ENCODE results near the gene NSMF. TPM values are rescaled to one million over a fixed set of nuclear protein-coding genes. Genes with fewer than 3 reads are reported as not detected.

Gene NSMF
- total RNA-seq, 2 experiments from 2014 or later: 104 to 109 TPM

DNA sequence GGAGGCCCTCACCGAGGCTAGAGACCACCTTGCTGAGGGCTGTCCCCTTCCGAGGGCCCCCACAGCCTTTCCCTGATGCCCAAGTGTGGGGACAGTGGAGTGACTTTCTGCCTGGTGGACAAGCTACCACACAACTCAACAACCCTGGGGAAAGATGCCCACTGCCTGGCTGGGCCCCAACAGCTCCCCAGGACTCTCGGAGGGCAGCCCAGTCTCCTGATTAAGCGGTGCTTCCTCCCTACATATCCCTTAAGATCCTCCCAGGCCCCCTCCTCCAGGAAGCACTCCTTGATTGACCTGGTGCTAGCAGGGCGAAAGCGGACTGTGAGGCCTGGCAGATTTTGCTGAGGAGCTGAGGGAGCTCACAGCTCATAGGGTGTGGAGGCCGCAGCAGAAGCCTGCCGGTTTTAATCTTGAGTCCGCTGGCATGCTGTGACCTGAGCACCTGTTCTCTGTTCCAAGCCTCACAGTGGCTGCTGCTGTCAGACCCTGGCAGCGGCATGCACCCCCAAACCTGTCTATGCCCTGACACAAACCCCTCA, 2.2 kb downstream of the NSMF start:
- peaks cover 20% of the 10 kb centered on the region for H3K36me3 Mint-ChIP-seq (ENCODE audit: low read depth)
- ChIA-PET CTCF (no interaction called here), POLR2A (no interaction called here)

DNA sequence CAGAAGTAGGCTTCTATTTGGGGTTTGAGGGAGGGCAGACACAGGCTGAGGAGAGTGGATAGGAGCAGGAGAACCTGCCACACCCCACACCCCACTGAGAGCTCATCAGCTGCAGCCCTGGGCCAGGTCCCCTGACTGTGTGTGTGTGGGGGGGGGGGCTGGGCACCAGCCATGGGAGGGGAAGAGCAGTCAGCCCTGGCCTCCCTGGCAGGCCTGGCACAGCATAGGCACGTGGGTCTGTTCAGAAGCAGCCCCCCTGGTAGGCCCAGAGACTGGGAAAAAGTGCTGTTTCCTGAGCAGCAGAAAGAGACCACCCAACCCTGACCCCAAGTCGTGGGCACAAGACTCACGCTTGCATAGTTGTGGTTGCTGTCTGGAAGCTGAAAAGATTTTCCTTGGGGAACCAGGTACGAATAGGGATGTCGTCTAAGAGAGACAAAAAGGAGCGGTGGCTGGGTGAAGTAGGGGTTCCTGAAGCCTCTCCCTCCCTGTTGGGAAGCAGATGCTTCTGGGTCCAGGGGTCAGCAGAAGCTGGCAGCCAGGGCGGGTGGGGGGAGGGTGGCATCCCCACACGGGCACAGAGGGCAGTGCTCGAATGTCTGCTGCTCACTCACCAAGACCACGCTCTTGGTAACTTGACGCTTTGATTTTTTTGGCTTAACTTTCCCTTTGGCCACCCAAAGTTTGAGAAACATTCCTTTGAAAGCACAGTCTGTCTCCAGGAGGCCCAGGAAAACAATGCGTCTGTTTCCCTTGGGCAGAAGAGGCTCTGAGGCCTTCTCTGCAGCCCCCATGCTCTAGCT, 2.9 kb downstream of the NSMF start:
- TF ChIP-seq, protein P1, sequence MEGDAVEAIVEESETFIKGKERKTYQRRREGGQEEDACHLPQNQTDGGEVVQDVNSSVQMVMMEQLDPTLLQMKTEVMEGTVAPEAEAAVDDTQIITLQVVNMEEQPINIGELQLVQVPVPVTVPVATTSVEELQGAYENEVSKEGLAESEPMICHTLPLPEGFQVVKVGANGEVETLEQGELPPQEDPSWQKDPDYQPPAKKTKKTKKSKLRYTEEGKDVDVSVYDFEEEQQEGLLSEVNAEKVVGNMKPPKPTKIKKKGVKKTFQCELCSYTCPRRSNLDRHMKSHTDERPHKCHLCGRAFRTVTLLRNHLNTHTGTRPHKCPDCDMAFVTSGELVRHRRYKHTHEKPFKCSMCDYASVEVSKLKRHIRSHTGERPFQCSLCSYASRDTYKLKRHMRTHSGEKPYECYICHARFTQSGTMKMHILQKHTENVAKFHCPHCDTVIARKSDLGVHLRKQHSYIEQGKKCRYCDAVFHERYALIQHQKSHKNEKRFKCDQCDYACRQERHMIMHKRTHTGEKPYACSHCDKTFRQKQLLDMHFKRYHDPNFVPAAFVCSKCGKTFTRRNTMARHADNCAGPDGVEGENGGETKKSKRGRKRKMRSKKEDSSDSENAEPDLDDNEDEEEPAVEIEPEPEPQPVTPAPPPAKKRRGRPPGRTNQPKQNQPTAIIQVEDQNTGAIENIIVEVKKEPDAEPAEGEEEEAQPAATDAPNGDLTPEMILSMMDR (IDR thresholded peaks at IDR 0.05): no peak
- POLR2A ChIA-PET: no interaction called here
- H3K27me3 Mint-ChIP-seq: no peaks in the 10 kb centered on the region

More for the DNA sequence above, 2.2 kb downstream of the NSMF start:
- TF ChIP-seq, protein P1 (IDR thresholded peaks at IDR 0.05): no peak
- H3K27me3 Mint-ChIP-seq: no peaks in the 10 kb centered on the region
- Histone ChIP-seq H3K4me1 (ENCODE audit: insufficient read depth, low read length) (peaks cover 92% of the 10 kb centered on the region), H3K9me3 (ENCODE audit: control insufficient read depth in 1 of 2, insufficient read depth in 1 of 2, low read length in 2 of 2) (peaks cover 0 to 6% of the 10 kb centered on the region in 2 experiments), H3K4me3 (ENCODE audit: low read length) (no peak overlapping the region), H3K27me3 (ENCODE audit: control insufficient read depth in 1 of 2, insufficient read depth in 2 of 2, low read length in 2 of 2) (no peaks in the 10 kb centered on the region), H3K27ac (ENCODE audit: low read depth in 1 of 2, low read length in 2 of 2) (no peak overlapping the region), H3K36me3 (ENCODE audit: insufficient read depth, low read length) (peaks cover 17% of the 10 kb centered on the region)
- peaks cover 50% of the 10 kb centered on the region for H3K4me1 Mint-ChIP-seq (ENCODE audit: low read depth)
- no peaks in the 10 kb centered on the region for H3K9me3 Mint-ChIP-seq
- intact Hi-C loops (cut with DNase I, micrococcal nuclease): loop anchor here in 1 of 2 experiments (5.0 to 10.0 kb wide), 2 partner anchors 150 to 662 kb away; partner anchors contain the start of genes ARRDC1, CCDC183 and TMEM141
- H3K27ac Mint-ChIP-seq: no peak overlapping the region
- ATAC-seq (ENCODE audit: poor library complexity): no peak
- peak overlapping the region; percentile 54 for H3K4me3 Mint-ChIP-seq
- DNase-seq: peak in 1 of 14 experiments; percentile 44

DNA sequence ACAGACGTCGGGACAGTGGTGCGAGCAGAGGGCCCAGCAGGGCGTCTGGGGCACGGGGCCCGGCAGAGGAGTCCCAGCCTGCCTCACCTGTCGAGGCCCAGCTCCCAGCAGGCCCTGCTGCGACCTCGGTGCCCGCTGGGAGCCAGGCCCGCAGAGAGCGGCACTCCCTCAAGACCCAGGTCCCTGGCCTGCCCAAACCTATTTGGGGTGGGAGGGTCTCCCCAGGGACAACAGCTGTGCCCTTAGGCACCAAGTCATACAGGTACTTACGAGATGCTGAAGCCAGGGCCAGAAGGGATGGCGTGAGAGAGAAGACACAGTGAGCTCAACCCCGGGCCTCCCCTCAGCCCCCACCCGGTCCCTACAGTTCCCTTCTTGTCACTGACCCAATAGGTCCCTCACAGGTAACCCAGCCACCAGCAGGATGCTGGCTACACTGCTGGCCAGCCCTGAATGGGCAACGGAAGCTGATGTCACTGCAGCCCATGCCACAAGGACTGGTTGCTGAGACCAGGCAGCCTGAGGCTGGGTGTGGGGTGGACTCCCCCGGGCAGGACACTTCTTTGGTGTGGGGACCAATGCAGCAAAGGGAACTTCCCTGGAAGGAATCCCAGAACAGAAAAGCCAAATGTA, 3.7 kb downstream of the NSMF start:
- H3K4me1 Mint-ChIP-seq (ENCODE audit: low read depth): peaks cover 40% of the 10 kb centered on the region
- H3K4me1 ChIP-seq (ENCODE audit: insufficient read depth, low read length): peaks cover 89% of the 10 kb centered on the region
- no peak overlapping the region for H3K4me3 ChIP-seq (ENCODE audit: low read length)
- H3K27me3 ChIP-seq (ENCODE audit: control insufficient read depth in 1 of 2, insufficient read depth in 2 of 2, low read length in 2 of 2): no peaks in the 10 kb centered on the region
- H3K27ac Mint-ChIP-seq: peak overlapping the region; percentile 65
- peaks cover 0 to 6% of the 10 kb centered on the region in 2 experiments for H3K9me3 ChIP-seq (ENCODE audit: control insufficient read depth in 1 of 2, insufficient read depth in 1 of 2, low read length in 2 of 2)
- peak in 1 of 14 experiments; percentile 52 for DNase-seq
- ChIA-PET CTCF (no interaction called here), POLR2A (no interaction called here)
- TF ChIP-seq, protein P1 (IDR thresholded peaks at IDR 0.05): no peak
- no peak overlapping the region for H3K27ac ChIP-seq (ENCODE audit: low read depth in 1 of 2, low read length in 2 of 2)
- H3K27me3 Mint-ChIP-seq: no peaks in the 10 kb centered on the region
- intact Hi-C loops (cut with DNase I, micrococcal nuclease): loop anchor here in 1 of 2 experiments (2.0 to 10.0 kb wide), 3 partner anchors 95 to 661 kb away; partner anchors contain the start of genes ARRDC1, CCDC183, MRPL41 and PNPLA7
- H3K4me3 Mint-ChIP-seq: peak overlapping the region; percentile 75
- H3K36me3 ChIP-seq (ENCODE audit: insufficient read depth, low read length): peaks cover 17% of the 10 kb centered on the region
- H3K9me3 Mint-ChIP-seq: no peaks in the 10 kb centered on the region
- no peak for ATAC-seq (ENCODE audit: poor library complexity)
- H3K36me3 Mint-ChIP-seq (ENCODE audit: low read depth): peaks cover 20% of the 10 kb centered on the region

More for the DNA sequence above, 2.9 kb downstream of the NSMF start:
- peaks cover 20% of the 10 kb centered on the region for H3K36me3 Mint-ChIP-seq (ENCODE audit: low read depth)
- CTCF ChIA-PET: no interaction called here
- peaks cover 46% of the 10 kb centered on the region for H3K4me1 Mint-ChIP-seq (ENCODE audit: low read depth)
- Histone ChIP-seq H3K36me3 (ENCODE audit: insufficient read depth, low read length) (peaks cover 17% of the 10 kb centered on the region), H3K27ac (ENCODE audit: low read depth in 1 of 2, low read length in 2 of 2) (no peak overlapping the region), H3K9me3 (ENCODE audit: control insufficient read depth in 1 of 2, insufficient read depth in 1 of 2, low read length in 2 of 2) (peaks cover 0 to 6% of the 10 kb centered on the region in 2 experiments), H3K4me1 (ENCODE audit: insufficient read depth, low read length) (peaks cover 91% of the 10 kb centered on the region), H3K27me3 (ENCODE audit: control insufficient read depth in 1 of 2, insufficient read depth in 2 of 2, low read length in 2 of 2) (no peaks in the 10 kb centered on the region), H3K4me3 (ENCODE audit: low read length) (no peak overlapping the region)
- H3K27ac Mint-ChIP-seq: peak overlapping the region; percentile 65
- ATAC-seq (ENCODE audit: poor library complexity) (no peak), DNase-seq (peak in 1 of 14 experiments; percentile 33)
- no peaks in the 10 kb centered on the region for H3K9me3 Mint-ChIP-seq
- H3K4me3 Mint-ChIP-seq: peak overlapping the region; percentile 75
- intact Hi-C loops (cut with DNase I, micrococcal nuclease): loop anchor here in 1 of 2 experiments (5.0 to 10.0 kb wide), 2 partner anchors 151 to 661 kb away; partner anchors contain the start of genes ARRDC1, CCDC183 and TMEM141
